ENCODE measurements around the gene KRTAP4-9.
"Not testable (repeated sequence)": the region's sequence is repeated elsewhere in the genome, so short reads cannot be mapped to it uniquely, and the experiment has no call there.

KRTAP4-9 gene

GRCh38 chr17:41144846-41145245 lies 39.7 kb downstream of the KRTAP4-9 start:
- no peaks in the 10 kb centered on the region for H3K36me3 ChIP-seq (ENCODE audit: control insufficient read depth, low read length)
- H3K9me2 ChIP-seq (replicated peaks; ENCODE audit: control insufficient read depth, low read length) = no peaks in the 10 kb centered on the region
- H3K27ac ChIP-seq (ENCODE audit: low read depth, low read length) = no peak overlapping the region
- TF ChIP-seq CTCF (IDR thresholded peaks at IDR 0.05; ENCODE audit: low read depth, low read length, poor library complexity, severe bottlenecking) = no peak
- TF ChIP-seq EZH2phosphoT487 (IDR thresholded peaks at IDR 0.05; ENCODE audit: borderline replicate concordance, low read length) = no peak
- no peak overlapping the region for H3K4me2 ChIP-seq (ENCODE audit: low read length)
- no peaks in the 10 kb centered on the region for H3K27me3 ChIP-seq (ENCODE audit: control insufficient read depth, low read length)
- peaks cover 15% of the 10 kb centered on the region for H3K9me3 ChIP-seq (ENCODE audit: control insufficient read depth, insufficient read depth, low read length)
- H4K20me1 ChIP-seq (ENCODE audit: control insufficient read depth, insufficient read depth, low read depth, low read length) = no peaks in the 10 kb centered on the region
- no peaks in the 10 kb centered on the region for H3F3A ChIP-seq (ENCODE audit: control insufficient read depth, insufficient read depth)
- no peak overlapping the region for H3K4me3 ChIP-seq (ENCODE audit: low read length)
- no peaks in the 10 kb centered on the region for H3K79me2 ChIP-seq (ENCODE audit: control insufficient read depth, low read length)
- peaks cover 5% of the 10 kb centered on the region for H3K4me1 ChIP-seq (ENCODE audit: control insufficient read depth, low read length)

DNA sequence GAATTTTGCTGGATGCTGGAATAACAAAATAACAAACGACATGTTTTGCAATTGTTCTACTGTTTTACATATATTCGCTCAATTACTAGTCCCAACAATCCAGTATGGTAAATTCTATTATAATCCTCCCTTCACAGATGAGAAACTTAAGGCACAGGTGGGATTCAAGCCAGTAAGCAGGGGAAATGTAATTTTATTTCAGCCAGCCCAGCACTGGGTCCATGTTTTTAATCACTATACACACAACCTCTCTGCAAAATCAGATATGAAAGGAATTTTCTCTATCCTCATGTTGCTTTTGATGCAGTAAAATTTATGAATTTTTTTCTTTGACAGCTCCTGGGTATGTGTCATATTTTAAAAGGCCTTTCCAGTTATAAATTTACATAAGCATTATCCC lies 40.1 kb downstream of the KRTAP4-9 start:
- TF ChIP-seq EZH2phosphoT487 (IDR thresholded peaks at IDR 0.05; ENCODE audit: borderline replicate concordance, low read length) = no peak
- no peak for TF ChIP-seq CTCF (IDR thresholded peaks at IDR 0.05; ENCODE audit: low read depth, low read length, poor library complexity, severe bottlenecking)
- Histone ChIP-seq H3K9me2 (replicated peaks; ENCODE audit: control insufficient read depth, low read length) (no peaks in the 10 kb centered on the region), H3K27me3 (ENCODE audit: control insufficient read depth, low read length) (no peaks in the 10 kb centered on the region), H3K36me3 (ENCODE audit: control insufficient read depth, low read length) (no peaks in the 10 kb centered on the region), H3K79me2 (ENCODE audit: control insufficient read depth, low read length) (no peaks in the 10 kb centered on the region), H3F3A (ENCODE audit: control insufficient read depth, insufficient read depth) (no peaks in the 10 kb centered on the region), H4K20me1 (ENCODE audit: control insufficient read depth, insufficient read depth, low read depth, low read length) (no peaks in the 10 kb centered on the region), H3K4me2 (ENCODE audit: low read length) (no peak overlapping the region), H3K4me3 (ENCODE audit: low read length) (no peak overlapping the region), H3K4me1 (ENCODE audit: control insufficient read depth, low read length) (peaks cover 10% of the 10 kb centered on the region), H3K9me3 (ENCODE audit: control insufficient read depth, insufficient read depth, low read length) (peaks cover 15% of the 10 kb centered on the region), H3K27ac (ENCODE audit: low read depth, low read length) (no peak overlapping the region)

- Histone ChIP-seq H3K4me1 (ENCODE audit: control insufficient read depth, low read length) (peaks cover 21% of the 10 kb centered on the region), H3K27ac (ENCODE audit: low read depth, low read length) (no peak overlapping the region), H3K4me3 (ENCODE audit: low read length) (no peak overlapping the region), H3K4me2 (ENCODE audit: low read length) (no peak overlapping the region), H3K36me3 (ENCODE audit: control insufficient read depth, low read length) (no peaks in the 10 kb centered on the region), H4K20me1 (ENCODE audit: control insufficient read depth, insufficient read depth, low read depth, low read length) (no peaks in the 10 kb centered on the region), H3K9me2 (replicated peaks; ENCODE audit: control insufficient read depth, low read length) (no peaks in the 10 kb centered on the region), H3K79me2 (ENCODE audit: control insufficient read depth, low read length) (no peaks in the 10 kb centered on the region), H3K27me3 (ENCODE audit: control insufficient read depth, low read length) (no peaks in the 10 kb centered on the region), H3F3A (ENCODE audit: control insufficient read depth, insufficient read depth) (no peaks in the 10 kb centered on the region), H3K9me3 (ENCODE audit: control insufficient read depth, insufficient read depth, low read length) (peaks cover 11% of the 10 kb centered on the region)
- TF ChIP-seq EZH2phosphoT487 (IDR thresholded peaks at IDR 0.05; ENCODE audit: borderline replicate concordance, low read length) (no peak), CTCF (IDR thresholded peaks at IDR 0.05; ENCODE audit: low read depth, low read length, poor library complexity, severe bottlenecking) (no peak)
Observed at GRCh38 chr17:41147531-41148204, 42.5 kb downstream of the KRTAP4-9 start.

GRCh38 chr17:41148971-41149651 lies 43.9 kb downstream of the KRTAP4-9 start:
- H3K4me3 ChIP-seq (ENCODE audit: low read length); H3K27ac ChIP-seq (ENCODE audit: low read depth, low read length); H4K20me1 ChIP-seq (ENCODE audit: control insufficient read depth, insufficient read depth, low read depth, low read length); H3K27me3 ChIP-seq (ENCODE audit: control insufficient read depth, low read length); H3K79me2 ChIP-seq (ENCODE audit: control insufficient read depth, low read length); H3K9me2 ChIP-seq (replicated peaks; ENCODE audit: control insufficient read depth, low read length); H3K36me3 ChIP-seq (ENCODE audit: control insufficient read depth, low read length); H3K4me2 ChIP-seq (ENCODE audit: low read length); H3K9me3 ChIP-seq (ENCODE audit: control insufficient read depth, insufficient read depth, low read length); H3F3A ChIP-seq (ENCODE audit: control insufficient read depth, insufficient read depth): not testable (repeated sequence)
- H3K4me1 ChIP-seq (ENCODE audit: control insufficient read depth, low read length) = peaks cover 21% of the 10 kb centered on the region

Measured in DOHH2 (cell line).